Kidney glomerular epithelial cell (primary cell): ENCODE results near the gene GPC1.

ENCODE experiments used
- DNase-seq: peaks from one replicate; lab custom pipeline; 2025; lab: John Stamatoyannopoulos, UW

Gene GPC1

DNA sequence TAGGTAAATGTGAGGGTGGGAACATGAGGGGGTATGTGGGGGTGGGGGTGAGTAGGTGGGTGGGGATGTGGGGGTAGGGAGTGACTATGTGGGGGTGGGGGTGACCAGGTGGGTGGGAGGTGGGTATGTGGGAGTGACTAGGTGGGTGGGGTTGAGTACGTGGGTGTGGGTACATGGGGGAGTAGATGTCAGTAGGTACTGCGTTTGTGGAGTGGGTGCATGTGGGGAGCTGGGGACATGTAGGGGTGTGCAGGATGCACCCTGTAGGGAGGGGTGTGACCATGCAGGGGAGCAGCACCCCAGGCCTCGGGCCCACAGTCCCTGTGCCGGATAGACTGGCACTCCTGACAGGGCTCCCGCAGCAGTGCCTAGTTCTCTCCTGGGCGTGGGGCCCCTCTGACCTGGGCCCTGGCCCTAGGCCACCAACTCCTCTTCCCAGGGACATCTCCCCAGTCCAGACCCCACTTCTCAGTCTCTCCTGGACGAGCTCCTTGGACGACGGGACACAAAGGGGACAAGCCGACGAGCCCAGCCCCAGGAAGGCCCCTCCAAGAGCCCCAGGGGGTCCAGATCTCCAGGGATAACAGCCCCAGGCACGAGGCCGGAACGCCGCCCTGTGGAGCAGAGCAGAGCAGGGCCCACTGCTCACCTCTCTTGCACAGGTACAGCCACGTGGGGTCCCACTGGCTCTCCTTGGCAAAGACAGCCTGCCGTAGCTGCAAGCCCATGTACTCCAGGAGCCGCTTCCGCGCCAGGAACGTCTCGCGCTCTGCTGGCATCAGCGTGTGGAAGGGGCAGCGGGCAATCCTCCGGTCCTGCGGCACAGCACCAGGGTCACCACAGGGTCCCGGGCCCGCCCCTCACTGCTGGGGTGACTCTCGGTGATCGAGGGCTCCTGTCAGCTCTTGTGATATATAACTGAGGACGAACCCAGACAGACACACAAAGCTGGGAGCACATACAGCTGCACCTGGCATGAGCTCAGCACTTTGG is 64.1 kb downstream of the GPC1 start:
- no peak for DNase-seq

DNA sequence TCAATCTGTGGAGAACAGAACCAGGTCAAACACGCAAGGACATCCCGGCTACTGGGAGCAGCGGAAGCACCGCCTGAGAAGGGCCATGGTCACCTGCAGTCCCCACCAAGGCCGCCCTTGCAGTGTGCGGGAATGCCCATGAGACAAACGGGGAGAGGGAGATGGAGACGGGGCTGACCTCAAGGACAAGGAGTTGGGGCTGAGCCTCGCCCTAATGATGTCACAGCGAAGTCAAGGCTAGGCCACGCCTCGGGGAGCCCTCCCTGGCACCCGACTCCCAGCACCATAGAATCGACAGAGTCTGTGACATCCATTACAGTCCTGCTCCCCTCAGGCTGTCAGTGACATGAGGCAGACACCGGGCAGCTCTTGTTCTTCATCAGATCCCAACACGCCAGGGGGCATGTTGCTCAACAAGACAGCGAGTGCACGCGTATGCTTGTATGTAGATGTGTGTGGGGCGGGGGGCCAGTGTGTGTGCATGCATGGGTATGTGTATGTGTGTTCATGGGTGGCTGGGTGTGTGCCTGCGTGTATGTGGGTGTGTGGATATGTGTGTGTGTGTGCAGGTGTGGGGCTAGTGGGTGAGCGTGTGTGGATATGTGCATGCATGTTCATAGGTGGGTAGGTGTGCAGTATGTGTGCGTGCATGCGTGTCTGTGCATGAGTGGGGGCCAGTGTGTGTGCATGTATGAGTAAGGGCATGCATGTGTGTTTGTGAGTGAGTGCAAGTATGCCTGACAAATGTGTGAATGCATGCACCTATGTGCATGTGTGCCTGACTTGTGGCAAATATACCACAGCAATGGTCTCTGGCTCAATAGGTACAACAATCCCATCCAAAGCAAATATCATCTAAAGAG is 65.3 kb downstream of the GPC1 start:
- no peak for DNase-seq

DNA sequence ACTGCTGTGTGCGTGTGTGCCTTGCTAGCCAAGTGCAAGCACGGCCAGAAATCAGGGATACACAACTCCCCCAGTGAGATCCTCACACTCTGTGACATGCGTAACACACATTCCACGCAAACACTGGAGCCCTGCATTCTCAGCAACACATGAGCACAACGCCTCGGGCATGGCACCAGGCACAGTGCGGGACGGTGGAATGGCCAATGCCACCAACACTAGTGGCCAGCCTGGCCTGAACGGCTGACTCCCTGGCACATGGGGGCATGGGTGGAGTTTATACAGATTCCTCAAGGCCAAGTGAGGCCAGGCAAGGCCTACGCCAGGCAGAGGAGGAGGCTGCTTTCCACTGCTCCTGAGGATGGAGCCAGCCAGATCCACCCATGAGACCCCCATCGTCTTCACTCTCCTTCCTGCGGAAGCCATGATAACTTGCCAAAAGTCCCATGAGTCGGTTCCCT is 66.1 kb downstream of the GPC1 start:
- DNase-seq: no peak

DNA sequence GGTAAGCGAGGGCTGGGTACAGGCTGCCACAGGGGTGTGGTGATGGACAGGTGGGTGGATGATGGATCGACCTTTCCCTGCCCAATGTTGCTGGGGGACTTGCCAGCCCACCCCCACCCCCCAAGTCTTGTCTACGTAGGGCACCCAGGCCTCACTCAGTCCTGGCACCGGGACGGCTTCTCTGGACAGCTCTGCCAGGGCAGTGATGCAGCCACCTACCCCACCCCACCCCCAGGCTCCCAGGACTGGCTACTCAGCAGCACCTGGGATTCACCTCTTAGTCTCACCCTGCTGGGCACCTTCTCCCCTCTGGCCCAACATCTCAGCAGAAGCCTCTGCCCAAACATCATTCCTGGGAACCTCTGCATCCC is 66.6 kb downstream of the GPC1 start:
- no peak for DNase-seq

DNA sequence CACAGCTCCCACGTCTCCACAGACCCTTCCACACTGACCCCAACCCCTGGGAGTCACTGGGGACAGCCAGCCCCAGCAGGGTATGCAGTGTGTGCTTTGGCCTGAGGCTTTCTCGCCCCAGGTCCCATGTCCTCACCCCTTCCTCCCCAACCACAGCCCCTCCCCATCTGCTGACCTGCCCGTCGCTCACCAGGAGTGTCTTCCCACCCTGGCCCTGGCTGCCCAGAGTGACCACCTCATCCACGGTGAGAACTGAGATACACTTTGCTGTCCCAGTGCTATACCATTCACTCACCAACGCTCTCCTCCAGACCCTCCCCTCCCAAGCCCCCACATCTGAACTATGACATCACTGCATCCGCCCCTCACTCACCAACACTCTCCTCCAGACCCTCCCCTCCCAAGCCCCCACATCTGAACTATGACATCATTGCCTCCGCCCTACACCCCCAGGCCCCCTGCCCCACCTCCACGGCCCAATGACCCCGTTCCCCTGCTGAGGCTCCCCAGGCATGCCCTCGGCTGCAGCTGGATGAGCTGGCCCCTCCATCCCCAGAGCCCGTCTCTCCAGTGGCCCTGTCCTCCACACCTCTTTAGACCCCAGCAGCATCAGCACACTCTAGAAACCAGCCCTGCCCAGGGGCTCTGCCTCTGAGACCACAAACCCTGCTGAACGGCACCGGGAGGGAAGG is 67.1 kb downstream of the GPC1 start:
- no peak for DNase-seq

DNA sequence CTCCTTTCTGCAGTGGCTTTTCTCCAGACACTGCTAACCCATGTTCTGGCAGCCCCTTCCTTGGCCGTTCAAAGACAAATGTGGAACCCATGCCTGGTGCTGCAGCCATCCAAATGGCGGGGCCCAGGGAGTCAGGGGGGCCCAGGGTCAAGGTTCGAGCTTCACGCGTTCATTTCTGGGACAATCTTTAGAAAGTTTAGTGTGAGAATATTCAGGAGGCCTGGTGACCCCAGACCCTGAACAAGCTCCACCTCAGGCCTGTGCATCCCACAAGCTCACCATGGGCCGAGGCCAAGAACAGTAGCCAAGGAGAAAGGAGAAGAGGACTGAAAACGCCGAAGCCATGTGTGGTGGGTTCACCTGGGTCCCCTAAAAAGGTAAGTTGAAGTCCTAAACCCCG is 67.9 kb downstream of the GPC1 start:
- DNase-seq: no peak

DNA sequence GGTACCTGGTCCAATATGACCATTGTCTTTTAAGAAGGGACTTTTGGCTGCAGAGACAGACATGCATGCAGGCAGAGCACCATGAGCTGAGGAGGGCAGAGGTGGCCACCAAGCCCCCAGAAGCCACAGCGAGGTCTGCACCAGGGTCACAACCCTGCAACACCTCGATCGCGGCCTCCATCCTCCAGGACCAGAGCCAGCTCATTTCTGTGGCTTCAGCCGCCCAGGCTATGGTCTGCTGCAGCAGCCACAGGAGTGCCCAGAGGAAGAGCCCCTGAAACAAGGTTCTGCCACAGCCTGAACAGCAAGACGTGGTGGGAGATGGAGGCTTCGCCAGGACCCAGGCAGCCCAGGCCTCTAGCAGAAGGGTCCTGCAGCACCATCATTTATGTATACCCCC is 68.4 kb downstream of the GPC1 start:
- DNase-seq: no peak

DNA sequence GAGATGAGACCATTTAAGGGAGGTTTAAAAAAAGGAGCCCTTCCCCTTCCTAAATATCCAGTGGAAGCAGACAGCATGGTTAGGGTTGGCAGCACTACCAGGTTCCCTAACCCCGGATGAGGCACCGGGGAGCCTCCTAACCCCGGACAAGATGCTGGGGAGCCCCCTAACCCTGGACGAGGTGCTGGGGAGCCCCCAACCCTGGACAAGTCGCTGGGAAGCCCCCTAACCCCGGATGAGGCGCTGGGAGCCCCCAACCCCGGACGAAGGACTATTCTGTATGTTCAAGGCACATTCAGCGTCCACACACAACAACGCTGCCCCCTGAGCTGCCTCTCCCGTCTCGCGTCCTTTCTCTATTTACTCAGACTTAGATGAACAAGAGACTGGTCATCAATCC is 70.4 kb downstream of the GPC1 start:
- no peak for DNase-seq

DNA sequence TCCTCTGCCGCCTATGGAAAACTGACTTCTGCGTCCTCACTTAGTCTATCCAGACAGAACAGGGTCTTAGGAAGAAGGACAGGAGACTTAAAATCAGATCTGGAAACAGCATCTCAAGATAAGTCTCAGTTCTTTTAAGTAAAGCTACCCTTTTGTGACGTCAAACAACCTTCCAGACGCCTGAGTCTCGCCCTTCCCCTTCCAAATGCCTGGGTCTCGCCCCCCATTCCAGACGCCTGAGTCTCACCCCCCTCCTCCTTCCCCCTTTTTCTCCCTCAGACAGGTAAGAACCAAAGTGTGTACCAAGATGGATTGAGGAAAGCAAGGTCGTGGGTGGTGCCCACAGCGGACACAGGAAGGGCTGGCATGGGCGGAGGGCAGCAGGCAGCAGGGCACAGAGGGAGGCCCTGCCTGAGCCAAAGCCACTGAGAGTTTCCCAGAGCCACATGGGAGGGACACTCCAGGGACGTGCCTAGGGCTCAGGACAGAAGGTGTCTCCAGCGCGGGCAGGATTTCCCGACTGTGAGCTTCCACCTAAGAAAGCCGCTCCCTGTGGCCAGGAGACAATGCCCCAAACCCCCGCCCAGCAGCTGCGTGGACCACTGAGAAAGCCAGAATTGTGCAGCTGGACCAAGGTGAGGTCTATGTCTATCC is 71.1 kb downstream of the GPC1 start:
- DNase-seq: no peak

DNA sequence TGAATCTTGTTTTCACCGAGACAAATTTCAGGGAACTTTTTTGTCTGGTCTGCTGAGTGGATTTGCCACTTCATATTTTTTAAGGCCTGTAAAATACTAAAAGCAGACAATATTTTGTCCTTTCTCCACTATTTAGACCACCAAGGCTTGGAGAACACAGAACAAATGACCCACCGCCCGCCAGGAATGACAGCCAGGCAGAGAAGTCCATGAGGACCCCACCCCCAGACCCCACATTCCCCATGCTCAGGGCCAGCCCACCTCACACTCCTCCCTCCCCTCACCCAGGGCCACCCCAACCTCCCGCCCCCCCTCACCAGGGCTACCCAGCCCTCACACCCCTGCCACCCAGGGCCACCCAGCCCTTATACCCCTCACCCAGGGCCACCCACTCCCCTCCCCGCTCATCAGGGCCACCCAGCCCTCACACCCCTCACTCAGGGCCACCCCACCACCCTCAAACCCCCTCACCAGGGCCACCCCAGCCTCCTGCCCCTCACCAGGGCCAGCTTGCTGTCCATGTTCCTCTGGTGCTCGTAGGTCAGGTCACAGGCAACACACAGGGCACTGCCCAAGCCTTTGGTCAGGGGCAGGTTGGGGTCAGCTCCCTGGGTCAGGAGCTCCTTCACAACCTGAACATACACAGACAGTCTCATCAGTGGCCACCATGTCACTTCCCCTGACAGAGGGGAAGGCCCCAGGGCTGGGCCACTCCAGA is 71.8 kb downstream of the GPC1 start:
- DNase-seq: no peak

DNA sequence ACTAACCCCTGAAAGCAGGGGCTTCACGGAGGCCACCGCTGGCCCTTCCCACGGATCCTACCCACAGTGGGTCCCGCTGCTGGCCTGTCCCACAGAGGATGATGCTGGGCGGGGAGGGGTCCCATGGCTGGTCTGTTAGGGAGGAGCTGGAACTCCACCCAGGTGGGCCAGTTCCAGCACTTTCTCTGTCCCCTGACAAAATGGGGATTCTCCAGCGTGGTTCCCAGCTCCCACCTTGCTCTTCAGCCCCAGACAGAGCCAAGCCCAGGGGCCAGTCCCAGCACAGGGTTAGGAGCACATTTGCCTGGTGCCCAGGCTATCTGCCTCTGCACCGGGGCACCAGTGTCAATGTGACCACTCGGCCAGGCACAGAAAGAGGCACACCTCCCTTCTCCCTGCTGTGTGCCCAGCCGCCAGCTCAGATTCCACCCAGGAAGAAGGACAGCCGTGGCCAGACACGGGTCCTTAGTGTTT is 72.4 kb downstream of the GPC1 start:
- no peak for DNase-seq

DNA sequence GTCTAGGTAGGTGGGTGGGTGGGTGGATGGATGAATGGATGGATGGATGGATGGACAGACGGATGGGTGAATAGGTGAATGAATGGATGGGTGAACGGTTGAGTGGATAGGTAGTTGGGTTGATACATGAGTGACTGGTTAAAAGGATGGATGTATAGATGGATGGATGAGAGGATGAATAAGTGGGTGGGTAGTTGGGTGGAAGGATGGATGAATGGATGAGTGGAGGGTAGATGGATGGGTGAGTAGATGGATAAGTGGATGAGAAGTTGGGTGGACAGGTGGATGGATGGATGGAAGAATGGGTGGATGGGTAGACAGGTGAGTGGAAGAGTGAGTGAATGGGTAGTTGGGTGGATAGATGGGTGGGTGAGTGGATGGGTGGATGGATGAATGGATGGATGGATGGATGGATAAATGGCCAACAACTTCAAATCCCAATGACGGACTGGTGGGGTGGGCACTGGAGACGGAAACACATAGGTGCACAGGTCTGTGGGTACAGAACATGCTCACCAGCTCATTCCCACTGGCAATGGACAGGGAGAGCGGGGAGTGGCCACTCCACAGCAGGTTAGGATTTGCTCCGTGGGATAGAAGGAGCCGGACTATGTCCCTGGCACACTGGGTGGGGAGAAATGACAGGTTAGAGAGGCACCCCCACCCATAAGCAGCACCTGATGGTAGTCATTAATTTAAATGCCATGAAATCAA is 73.5 kb downstream of the GPC1 start:
- no peak for DNase-seq

DNA sequence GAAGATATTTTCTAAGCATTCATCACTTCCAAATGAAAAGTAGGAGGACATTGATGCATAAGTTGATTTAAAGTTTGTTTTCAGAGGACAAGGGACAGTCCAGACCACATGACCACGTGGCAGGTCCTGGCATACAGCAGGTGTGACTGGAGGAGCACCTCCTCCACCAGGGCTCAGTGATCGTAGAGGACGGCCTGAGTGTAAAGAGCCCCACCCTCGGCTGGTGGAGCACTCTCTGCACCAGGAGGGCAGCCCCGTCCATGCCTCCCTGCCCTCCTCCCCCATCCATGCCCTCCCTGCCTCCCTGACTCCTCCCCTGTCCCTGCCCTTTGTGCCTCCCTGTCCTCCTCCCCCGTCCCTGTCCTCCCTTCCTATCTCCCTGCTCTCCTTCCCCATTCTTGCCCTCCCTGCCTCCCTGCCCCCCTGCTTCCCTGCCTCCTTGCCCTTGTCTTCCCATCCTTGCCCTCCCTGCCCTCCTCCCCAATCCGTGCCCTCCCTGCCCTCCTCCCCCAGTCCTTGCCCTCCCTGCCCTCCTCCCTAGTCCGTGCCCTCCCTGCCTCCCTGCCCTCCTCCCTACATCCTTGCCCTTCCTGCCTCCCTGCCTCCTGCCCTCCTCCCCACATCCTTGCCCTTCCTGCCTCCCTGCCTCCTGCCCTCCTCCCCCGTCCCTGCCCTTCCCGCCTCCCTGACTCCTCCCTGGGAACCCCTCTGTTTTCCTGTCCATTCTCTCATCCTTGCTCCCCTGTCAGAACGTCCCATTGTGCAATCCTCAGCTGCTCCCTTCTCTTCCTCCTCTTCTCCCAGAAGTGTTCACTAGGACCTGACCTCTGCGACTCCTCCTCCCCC is 74.4 kb downstream of the GPC1 start:
- DNase-seq: no peak

DNA sequence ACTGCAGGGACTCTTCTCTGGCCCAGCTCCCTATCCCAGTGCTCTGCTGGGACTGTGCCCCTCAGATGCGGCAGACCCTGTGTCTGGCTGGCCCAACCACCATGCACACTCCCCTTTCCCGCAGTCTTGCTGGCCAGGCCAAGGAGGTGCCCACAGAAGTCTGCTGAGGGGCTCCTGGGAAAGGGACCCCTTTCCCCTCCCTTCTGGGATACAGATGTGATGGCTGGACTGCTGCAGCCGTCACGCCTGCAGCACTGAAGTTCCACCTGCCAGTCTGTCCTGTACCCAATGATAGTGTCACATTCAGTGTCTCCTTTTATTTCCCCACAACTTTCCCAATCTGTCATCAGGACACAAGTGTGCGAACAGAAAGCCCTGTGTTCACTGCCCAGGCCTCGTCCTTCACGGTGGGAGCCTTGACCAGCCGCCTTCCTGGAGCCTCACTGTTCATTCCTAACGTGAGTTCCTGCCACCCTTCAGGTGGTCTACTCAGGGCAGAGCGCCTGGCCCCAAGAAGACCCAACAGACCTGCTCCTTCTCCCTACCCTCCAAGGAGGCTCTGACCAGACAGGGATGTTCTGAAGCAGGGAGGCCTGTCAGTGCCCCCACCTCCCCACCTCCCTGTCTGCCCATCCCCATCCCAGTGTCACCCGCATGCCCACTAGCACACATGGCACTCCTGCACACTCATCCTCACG is 75.2 kb downstream of the GPC1 start:
- no peak for DNase-seq

DNA sequence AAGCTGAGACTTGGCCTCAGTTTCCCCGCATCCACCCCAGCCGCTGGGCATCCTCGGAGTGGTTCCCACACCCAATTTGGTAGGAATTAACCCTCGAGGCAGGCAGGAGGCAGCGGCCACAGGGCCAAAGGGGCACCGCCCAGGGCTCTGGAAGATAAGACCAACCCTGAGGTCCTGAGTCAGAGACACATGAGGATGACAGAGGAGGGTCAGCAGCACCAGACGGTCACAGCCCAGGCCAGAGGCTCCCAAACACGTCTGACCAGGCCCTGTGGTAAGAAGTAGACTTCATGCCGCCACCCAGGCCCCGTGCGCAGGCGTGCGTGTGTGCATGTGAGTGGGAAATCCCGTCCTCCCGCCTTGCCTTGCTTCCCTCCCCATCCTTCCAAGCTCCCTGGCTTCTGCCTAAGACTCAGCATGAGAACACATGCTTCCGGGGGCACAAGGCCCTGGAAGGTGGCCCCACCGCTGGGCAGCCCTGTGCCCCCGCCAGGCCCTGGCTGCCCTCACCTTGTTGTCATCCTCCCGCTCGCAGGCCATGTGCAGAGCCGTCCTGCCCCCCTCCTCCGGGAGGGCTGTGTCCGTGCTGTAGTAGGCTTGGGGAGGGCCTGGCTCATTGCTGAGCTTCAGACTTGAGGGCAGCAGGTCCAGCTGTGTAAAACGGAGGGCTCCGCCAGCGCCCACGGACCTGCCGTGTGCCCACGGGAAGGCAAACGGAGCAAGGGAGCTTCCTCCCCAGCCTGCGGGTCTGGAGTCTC is 76.1 kb downstream of the GPC1 start:
- no peak for DNase-seq

DNA sequence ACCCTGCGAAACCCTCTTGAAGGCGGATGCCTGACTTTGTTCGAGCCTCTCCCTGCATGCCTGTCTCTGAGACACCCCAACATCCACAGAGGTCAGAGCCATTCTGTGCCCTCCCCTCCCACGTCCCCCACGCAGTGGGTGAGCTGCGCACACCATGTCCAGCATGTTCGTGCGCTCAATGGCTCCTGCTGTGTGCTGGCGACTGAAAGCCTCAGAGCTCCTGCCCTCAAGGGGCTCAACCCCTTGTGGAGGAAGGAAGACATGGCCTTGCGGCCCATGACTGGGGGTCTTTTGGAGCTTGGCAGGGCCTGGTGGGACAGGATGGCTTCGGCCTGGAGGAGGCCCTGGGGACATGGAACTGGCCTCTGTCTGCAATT is 76.6 kb downstream of the GPC1 start:
- DNase-seq: no peak

DNA sequence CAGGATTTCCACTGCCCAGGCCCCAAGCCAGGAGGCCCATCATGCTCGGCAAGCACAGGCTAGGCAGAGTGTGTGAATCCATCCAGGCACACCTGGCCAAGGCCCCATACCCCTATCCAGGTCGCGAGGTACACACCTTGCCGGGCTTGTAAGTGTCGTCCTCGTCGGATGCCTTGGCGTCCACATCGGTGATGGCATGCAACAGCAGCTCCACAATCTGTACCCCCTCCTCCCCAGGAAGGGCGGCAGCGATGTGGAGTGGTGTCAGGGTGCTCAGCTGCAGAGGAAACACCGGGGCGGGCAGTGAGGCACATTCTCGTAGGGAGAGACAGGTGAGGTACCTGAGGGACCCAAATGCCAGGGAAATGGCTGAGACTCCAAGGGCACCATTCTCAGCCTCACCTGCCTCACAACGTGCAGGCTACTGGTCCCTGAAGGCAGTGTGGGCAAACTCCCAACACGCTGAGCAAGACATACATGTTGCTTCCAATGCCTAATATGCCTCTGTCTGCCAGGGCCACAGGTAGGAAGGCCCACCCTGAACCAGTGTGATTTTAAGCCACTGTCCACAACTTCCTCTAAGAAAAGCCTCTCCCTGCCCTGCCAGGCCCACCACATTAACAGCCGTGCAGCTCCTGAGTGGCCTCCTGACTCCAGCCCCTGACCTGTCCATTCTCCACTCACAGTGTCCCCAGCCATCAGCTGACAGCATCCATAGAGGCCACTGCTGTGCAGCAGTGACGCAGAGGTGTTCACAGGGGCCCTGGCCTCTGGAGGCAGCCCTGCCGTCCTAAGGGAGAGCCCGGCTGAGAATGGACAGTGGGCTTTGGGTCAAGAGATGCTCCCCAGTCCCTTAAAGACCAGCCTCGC is 77.4 kb downstream of the GPC1 start:
- no peak for DNase-seq
